Measurements from ENCODE around the gene PARD6B.

The PARD6B gene

DNA sequence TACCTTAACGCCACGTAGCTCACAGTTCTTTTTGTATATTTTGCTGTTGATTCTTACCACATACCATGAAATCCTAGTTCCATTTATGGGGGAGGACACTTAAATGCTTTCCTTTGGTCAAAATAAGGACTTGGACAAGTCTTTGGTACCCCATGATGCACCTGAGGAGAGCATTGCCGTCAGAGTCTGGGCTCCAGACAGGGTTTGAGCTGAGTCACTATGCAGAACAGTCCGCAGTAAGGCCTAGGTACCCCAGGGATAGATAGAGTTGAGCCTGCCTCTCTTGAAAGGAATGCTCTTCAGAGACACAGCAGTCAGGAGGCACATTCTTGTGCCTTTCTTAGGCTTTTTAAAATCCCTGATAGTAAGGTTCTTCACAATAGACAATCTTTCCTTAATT is 6.0 kb downstream of the PARD6B start:
- TF ChIP-seq, protein P1, sequence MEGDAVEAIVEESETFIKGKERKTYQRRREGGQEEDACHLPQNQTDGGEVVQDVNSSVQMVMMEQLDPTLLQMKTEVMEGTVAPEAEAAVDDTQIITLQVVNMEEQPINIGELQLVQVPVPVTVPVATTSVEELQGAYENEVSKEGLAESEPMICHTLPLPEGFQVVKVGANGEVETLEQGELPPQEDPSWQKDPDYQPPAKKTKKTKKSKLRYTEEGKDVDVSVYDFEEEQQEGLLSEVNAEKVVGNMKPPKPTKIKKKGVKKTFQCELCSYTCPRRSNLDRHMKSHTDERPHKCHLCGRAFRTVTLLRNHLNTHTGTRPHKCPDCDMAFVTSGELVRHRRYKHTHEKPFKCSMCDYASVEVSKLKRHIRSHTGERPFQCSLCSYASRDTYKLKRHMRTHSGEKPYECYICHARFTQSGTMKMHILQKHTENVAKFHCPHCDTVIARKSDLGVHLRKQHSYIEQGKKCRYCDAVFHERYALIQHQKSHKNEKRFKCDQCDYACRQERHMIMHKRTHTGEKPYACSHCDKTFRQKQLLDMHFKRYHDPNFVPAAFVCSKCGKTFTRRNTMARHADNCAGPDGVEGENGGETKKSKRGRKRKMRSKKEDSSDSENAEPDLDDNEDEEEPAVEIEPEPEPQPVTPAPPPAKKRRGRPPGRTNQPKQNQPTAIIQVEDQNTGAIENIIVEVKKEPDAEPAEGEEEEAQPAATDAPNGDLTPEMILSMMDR (IDR thresholded peaks at IDR 0.05; ENCODE audit: insufficient read depth, low read depth, low read length, missing control alignments), result no peak
- no peak overlapping the region for H3K4me3 ChIP-seq (ENCODE audit: low read depth, low read length)
- DNase-seq (ENCODE audit: low read depth), result no peak

DNA sequence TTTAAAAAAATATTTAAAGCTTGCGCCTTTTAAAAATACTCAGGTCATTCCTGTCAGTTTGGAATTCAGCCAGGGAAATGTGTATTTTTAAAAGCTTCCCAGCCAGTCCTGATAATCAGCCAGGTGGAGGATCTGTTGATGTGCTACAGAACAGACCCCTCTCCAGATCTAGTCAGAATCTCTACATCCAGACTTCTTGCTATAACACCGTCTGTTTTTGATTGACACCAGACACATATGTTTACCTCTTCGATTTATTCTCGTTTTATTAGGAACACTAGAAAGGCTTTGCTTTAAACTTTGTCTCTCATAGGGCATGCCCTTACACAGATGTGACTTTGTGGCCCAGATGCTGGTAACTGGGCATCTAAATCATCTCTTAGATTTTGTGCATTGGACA is 11.7 kb downstream of the PARD6B start:
- DNase-seq (ENCODE audit: low read depth), result no peak
- TF ChIP-seq, protein P1 (IDR thresholded peaks at IDR 0.05; ENCODE audit: insufficient read depth, low read depth, low read length, missing control alignments), result no peak
- no peak overlapping the region for H3K4me3 ChIP-seq (ENCODE audit: low read depth, low read length)

- no peak for DNase-seq (ENCODE audit: low read depth)
Measured at GRCh38 chr20:50744143-50744792, 12.9 kb downstream of the PARD6B start.

GRCh38 chr20:50745634-50746137 is 14.3 kb downstream of the PARD6B start:
- H3K4me3 ChIP-seq (ENCODE audit: low read depth, low read length), result no peak overlapping the region
- TF ChIP-seq, protein P1 (IDR thresholded peaks at IDR 0.05; ENCODE audit: insufficient read depth, low read depth, low read length, missing control alignments), result no peak
- no peak for DNase-seq (ENCODE audit: low read depth)

More at GRCh38 chr20:50744143-50744792, 12.9 kb downstream of the PARD6B start:
- no peak overlapping the region for H3K4me3 ChIP-seq (ENCODE audit: low read depth, low read length)
- TF ChIP-seq, protein P1 (IDR thresholded peaks at IDR 0.05; ENCODE audit: insufficient read depth, low read depth, low read length, missing control alignments), result no peak

GRCh38 chr20:50746138-50746940 is 15.0 kb downstream of the PARD6B start:
- no peak overlapping the region for H3K4me3 ChIP-seq (ENCODE audit: low read depth, low read length)
- DNase-seq (ENCODE audit: low read depth), result no peak
- TF ChIP-seq, protein P1 (IDR thresholded peaks at IDR 0.05; ENCODE audit: insufficient read depth, low read depth, low read length, missing control alignments), result no peak

GRCh38 chr20:50747275-50747674 is 15.9 kb downstream of the PARD6B start:
- TF ChIP-seq, protein P1 (IDR thresholded peaks at IDR 0.05; ENCODE audit: insufficient read depth, low read depth, low read length, missing control alignments), result no peak
- DNase-seq (ENCODE audit: low read depth), result no peak
- H3K4me3 ChIP-seq (ENCODE audit: low read depth, low read length), result peak overlapping the region; percentile 10; the same call in 1 of the 2 replicates
